Ishikawa (cell line): ENCODE data around the gene MTHFD2.

Experiments
- CREB1 ChIP-seq: IDR thresholded peaks from 2 replicates; pipeline ENCODE4 v1.6.1; 2012; ENCODE audit warnings: low read depth
- FOXM1 ChIP-seq: IDR thresholded peaks from 2 replicates; pipeline ENCODE4 v1.6.1; 2012; ENCODE audit warnings: low read depth, borderline replicate concordance
- MAX ChIP-seq: IDR thresholded peaks from 2 replicates; pipeline ENCODE4 v1.6.1; 2012
- NFIC ChIP-seq: IDR thresholded peaks from 2 replicates; pipeline ENCODE4 v1.6.1; 2012
- RAD21 ChIP-seq: IDR thresholded peaks from 2 replicates; pipeline ENCODE4 v1.6.1; 2012; ENCODE audit warnings: low read depth
- TAF1 ChIP-seq: IDR thresholded peaks from 2 replicates; pipeline ENCODE4 v1.6.1; 2012; ENCODE audit warnings: low read depth, mild to moderate bottlenecking
- TCF12 ChIP-seq: IDR thresholded peaks from 2 replicates; pipeline ENCODE4 v1.6.1; 2012; ENCODE audit warnings: low read depth
- YY1 ChIP-seq: IDR thresholded peaks from 2 replicates; pipeline ENCODE4 v1.6.1; 2012; ENCODE audit warnings: low read depth

Gene MTHFD2

GRCh38 chr2:74264281-74264680 is 65.9 kb downstream of the MTHFD2 start:
- TF ChIP-seq TAF1 (no peak), NFIC (no peak), FOXM1 (no peak)

- TF ChIP-seq CREB1 (no peak), TCF12 (no peak), MAX (no peak), RAD21 (peak; percentile 49), YY1 (no peak)
Observed at GRCh38 chr2:74267068-74267467, 68.7 kb downstream of the MTHFD2 start.
